ENCODE measurements around the gene DUT. TPM values are rescaled to one million over a fixed set of nuclear protein-coding genes. Genes with fewer than 3 reads are reported as not detected.

Gene DUT
- total RNA-seq, 4 donors from 2014 or later = 50.3 to 131 (median 81.9) TPM

DNA sequence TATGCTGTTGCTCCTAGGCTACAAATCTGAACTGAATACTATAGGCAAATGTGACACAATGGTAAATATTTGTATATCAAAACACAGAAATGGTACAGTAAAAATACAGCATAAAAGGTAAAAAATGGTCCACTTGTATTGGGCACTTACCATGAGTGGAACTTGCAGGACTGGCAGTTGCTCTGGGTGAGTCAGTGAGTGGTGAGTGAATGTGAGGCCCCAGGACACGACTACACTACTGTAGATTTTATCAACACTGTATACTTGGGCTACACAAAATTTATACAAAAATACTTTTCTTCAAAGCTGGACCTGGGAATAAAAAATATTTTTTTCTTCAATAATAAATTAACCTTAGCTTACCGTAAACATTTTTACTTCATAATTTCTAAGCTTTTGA lies 41.6 kb upstream of the DUT start:
- DNase-seq (ENCODE audit: low spot score) (no peak), ATAC-seq (ENCODE audit: low FRiP score) (no peak)
- TF ChIP-seq, protein P1, sequence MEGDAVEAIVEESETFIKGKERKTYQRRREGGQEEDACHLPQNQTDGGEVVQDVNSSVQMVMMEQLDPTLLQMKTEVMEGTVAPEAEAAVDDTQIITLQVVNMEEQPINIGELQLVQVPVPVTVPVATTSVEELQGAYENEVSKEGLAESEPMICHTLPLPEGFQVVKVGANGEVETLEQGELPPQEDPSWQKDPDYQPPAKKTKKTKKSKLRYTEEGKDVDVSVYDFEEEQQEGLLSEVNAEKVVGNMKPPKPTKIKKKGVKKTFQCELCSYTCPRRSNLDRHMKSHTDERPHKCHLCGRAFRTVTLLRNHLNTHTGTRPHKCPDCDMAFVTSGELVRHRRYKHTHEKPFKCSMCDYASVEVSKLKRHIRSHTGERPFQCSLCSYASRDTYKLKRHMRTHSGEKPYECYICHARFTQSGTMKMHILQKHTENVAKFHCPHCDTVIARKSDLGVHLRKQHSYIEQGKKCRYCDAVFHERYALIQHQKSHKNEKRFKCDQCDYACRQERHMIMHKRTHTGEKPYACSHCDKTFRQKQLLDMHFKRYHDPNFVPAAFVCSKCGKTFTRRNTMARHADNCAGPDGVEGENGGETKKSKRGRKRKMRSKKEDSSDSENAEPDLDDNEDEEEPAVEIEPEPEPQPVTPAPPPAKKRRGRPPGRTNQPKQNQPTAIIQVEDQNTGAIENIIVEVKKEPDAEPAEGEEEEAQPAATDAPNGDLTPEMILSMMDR (IDR thresholded peaks at IDR 0.05) = no peak

DNA sequence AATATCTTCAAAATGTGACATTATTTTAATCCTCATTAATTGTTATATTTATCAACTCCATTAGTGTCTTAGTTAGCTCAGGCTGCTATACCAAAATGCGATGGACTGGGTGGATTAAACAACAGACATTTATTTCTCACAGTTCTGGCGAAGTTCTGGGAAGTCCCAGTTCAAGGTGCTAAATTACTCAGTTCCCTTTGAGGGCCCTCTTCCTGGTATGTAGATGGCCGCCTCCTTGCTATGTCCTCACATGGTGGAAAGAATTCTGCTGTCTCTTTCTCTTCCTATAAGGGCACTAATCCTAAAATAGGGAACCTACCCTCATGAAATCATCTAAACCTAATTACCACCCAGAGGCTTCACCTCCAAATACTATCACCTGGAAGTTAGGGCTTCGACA lies 38.8 kb upstream of the DUT start:
- no peak for DNase-seq (ENCODE audit: low spot score)
- ATAC-seq (ENCODE audit: low FRiP score) = no peak
- TF ChIP-seq, protein P1 (IDR thresholded peaks at IDR 0.05) = no peak

DNA sequence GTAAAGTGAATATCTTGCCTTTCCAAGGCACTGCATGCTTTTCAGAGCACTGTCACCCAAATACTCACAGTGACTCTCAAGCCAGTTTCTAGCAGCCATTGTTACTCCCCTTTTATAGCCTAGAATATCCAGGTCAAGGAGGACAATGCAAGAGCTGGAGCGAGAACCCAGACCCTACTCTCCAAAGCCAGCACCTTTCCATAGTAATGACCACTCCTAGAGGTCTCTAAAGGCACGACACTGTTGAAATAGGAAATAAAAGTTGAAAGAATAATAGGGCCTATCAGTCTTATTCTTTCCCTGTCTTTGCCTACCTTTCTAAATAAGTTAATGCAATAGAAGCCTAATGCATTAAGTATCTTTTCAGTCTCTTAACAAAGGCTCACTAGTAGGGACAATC lies 33.6 kb upstream of the DUT start:
- DNase-seq (ENCODE audit: low spot score) (no peak), ATAC-seq (ENCODE audit: low FRiP score) (no peak)
- TF ChIP-seq, protein P1 (IDR thresholded peaks at IDR 0.05) = no peak

DNA sequence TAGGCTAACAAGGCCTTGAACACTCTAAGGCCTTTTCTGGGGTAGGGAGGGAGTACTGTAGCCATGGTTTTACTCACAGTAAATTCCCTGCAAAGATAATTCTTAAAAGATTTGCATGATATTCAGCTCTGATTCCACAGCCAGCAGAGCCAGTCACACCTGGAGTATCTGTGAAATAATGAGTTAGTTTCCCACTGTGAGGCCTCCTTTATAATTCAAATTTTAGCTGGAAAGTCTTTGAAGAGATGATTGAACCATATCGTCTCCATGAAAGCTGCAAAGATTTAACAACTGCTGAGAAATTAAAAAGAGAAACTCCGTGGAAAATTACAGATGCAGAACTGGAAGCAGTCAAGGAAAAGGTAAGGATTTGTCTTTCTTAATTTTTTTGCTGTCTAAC lies 32.3 kb upstream of the DUT start:
- no peak for DNase-seq (ENCODE audit: low spot score)
- TF ChIP-seq, protein P1 (IDR thresholded peaks at IDR 0.05) = no peak
- ATAC-seq (ENCODE audit: low FRiP score) = no peak

DNA sequence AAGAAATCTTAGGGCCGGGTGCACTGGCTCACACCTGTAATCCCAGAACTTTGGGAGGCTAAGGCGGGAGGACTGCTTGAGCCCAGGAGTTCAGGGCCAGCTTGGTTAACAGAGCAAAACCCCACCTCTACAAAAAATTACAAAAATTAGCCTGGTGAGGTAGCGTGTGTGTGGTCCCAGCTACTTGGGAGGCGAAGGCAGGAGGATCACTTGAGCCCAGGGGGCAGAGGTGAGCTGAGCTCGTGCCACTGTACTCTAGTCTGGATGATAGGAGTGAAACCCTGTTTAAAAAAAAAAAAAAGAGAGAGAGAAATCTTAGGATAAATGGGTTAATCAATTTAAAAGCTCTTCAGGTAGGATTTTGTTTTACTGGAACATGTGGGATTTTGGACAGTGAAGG lies 31.2 kb upstream of the DUT start:
- TF ChIP-seq, protein P1 (IDR thresholded peaks at IDR 0.05) = no peak
- no peak for ATAC-seq (ENCODE audit: low FRiP score)

DNA sequence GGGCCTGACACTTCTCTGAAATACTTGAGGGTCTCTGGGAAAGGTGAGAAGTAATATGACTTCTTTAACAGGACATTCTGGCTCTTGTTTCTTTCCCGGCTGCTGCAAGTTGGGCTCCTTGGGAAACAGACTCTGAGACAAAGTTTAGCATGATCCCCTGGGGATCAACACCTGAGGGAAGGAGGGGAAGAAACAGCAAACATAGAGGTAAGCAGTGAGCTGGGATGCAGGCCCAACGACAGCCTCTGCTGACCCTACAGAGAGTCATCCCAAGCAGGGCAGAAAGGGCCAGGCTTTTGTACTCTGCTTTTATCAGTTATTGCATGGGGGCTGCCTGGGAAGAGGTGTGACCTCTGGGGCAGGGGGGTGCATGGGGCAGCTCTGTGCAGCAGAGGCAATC lies 26.8 kb upstream of the DUT start:
- TF ChIP-seq, protein P1 (IDR thresholded peaks at IDR 0.05) = no peak
- DNase-seq (ENCODE audit: low spot score) (no peak), ATAC-seq (ENCODE audit: low FRiP score) (no peak)

More for the DNA sequence above, 31.2 kb upstream of the DUT start:
- no peak for DNase-seq (ENCODE audit: low spot score)

DNA sequence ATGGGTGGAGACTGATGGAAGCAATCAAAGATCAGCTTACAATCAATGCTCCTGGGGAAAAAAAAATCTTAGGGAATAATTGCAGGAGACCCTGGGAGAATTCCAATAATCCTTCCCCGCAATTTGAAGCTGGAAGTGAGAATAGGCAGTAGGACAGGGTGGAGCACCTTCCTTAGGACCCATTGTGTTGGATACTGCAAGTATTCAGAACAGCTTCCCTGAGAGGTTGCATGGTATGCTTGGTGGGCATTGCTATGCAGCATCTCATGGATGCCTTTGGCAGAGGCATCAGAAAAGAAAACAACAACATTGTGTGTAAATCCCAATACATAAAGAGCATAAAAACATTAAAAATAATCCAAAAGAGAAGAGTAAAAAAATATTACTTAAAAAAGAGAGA lies 24.6 kb upstream of the DUT start:
- DNase-seq (ENCODE audit: low spot score) = no peak
- no peak for ATAC-seq (ENCODE audit: low FRiP score)
- TF ChIP-seq, protein P1 (IDR thresholded peaks at IDR 0.05) = no peak
